Progenitor cell of endocrine pancreas (in vitro differentiated cells): ENCODE measurements around the gene AQP10. TPM values are rescaled to one million over a fixed set of nuclear protein-coding genes. Genes with fewer than 3 reads are reported as not detected.

ENCODE experiments used
- DNase-seq: peaks from one replicate; pipeline ENCODE4 v3.0.0; 2021; ENCODE audit warnings: low spot score; ENCODE audit not compliant: unreplicated experiment
- H3K27ac Mint-ChIP-seq: 2 replicates; pipeline ENCODE4 v1.8.0; 2021; ENCODE audit warnings: mild to moderate bottlenecking, moderate library complexity, mixed read lengths
- H3K27me3 Mint-ChIP-seq: 2 replicates; pipeline ENCODE4 v1.8.0; 2021; ENCODE audit warnings: mixed read lengths
- H3K36me3 Mint-ChIP-seq: 2 replicates; pipeline ENCODE4 v1.8.0; 2022; ENCODE audit warnings: mixed read lengths; ENCODE audit not compliant: insufficient read depth
- H3K4me1 Mint-ChIP-seq: 2 replicates; pipeline ENCODE4 v1.8.0; 2021; ENCODE audit warnings: low read depth, mixed read lengths
- H3K4me3 Mint-ChIP-seq: 2 replicates; pipeline ENCODE4 v1.8.0; 2021; ENCODE audit warnings: low read depth, mild to moderate bottlenecking, moderate library complexity, mixed read lengths
- H3K9me3 Mint-ChIP-seq: 2 replicates; pipeline ENCODE4 v1.8.0; 2021; ENCODE audit warnings: low read depth, mixed read lengths
- CTCF ChIP-seq: fragments of 200-600 bp; sonication (generic); IDR thresholded peaks from one replicate; pipeline ENCODE4 v1.5.0; 2021; ENCODE audit warnings: antibody characterized with exemption, mild to moderate bottlenecking; ENCODE audit not compliant: unreplicated experiment
- total RNA-seq: library from RNA; stranded (reverse); gene quantifications from 2 replicates; pipeline ENCODE4 v1.2.1, GENCODE V29; 2021

AQP10 gene
- total RNA-seq, 1 donor from 2014 or later: 0.96 TPM

GRCh38 chr1:154324669-154325582, 4.0 kb downstream of the AQP10 start, which contains the start of gene ATP8B2:
Gene ATP8B2 (plus strand): TSS chr1:154325525. CDS start chr1:154328142, 2,617 bp downstream.
- peak; percentile 80 for DNase-seq
- no peaks in the 10 kb centered on the region for H3K9me3 Mint-ChIP-seq
- TF ChIP-seq CTCF: peak; percentile 90
- peak within 1 kb of the TSS; percentile 93 for H3K4me3 Mint-ChIP-seq
- peaks cover 35% of the 10 kb centered on the region for H3K4me1 Mint-ChIP-seq
- no peaks in the 10 kb centered on the region for H3K36me3 Mint-ChIP-seq
- peak within 1 kb of the TSS; percentile 95 for H3K27ac Mint-ChIP-seq
- H3K27me3 Mint-ChIP-seq: peaks cover 7% of the 10 kb centered on the region

DNA sequence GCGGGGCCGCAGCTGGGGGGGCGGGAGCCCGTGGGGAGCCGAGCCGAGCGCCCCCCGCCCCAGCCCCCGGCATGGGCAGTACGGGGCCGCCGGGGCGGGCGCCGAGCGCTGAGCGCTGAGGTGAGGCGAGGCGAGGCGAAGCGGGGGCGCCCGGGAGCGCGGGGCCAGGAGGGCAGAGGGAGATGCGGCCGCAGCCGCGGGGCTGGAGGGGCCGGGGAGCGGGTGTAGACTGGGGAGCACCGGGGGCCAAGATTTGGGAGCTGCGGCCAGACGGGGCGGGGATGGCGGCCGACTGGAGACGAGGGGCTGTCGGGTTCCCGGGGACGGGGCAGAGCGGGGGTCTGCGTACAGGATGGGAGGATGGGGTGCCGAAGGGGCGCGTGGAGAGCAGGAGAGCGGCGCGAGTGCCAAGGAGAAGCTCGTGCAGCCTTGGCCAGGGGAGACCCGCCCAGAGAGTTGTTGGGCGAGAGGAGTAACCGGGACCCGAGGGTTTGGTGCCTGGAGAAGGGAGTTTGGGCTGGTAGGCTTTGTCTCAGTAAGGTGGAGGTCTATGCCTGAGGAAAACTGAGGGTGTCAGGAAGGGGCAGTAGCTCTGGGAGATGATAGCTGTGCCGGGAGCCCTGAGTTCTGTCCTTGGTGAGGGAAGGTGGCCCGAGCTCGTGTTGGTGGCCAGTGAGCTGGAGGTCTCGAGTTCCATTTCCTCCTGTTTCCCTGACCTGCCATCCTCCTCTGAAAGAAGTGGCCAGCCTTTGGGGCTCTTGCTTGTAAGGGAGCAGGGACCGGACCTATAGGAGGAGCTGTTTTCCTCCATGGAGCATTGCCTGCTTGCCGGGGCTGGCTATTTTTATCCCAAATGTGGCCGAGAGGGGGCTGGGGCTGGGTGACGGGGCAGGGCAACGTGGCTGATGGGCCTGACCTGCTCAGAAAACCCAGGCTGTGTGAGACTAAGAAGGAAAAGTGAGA, 5.0 kb downstream of the AQP10 start:
- Mint-ChIP-seq H3K9me3 (no peaks in the 10 kb centered on the region), H3K4me1 (peaks cover 32% of the 10 kb centered on the region), H3K27me3 (peaks cover 7% of the 10 kb centered on the region), H3K36me3 (no peaks in the 10 kb centered on the region), H3K27ac (peak overlapping the region; percentile 95), H3K4me3 (peak overlapping the region; percentile 88)
- TF ChIP-seq CTCF: peak; percentile 66
- peak; percentile 64 for DNase-seq

DNA sequence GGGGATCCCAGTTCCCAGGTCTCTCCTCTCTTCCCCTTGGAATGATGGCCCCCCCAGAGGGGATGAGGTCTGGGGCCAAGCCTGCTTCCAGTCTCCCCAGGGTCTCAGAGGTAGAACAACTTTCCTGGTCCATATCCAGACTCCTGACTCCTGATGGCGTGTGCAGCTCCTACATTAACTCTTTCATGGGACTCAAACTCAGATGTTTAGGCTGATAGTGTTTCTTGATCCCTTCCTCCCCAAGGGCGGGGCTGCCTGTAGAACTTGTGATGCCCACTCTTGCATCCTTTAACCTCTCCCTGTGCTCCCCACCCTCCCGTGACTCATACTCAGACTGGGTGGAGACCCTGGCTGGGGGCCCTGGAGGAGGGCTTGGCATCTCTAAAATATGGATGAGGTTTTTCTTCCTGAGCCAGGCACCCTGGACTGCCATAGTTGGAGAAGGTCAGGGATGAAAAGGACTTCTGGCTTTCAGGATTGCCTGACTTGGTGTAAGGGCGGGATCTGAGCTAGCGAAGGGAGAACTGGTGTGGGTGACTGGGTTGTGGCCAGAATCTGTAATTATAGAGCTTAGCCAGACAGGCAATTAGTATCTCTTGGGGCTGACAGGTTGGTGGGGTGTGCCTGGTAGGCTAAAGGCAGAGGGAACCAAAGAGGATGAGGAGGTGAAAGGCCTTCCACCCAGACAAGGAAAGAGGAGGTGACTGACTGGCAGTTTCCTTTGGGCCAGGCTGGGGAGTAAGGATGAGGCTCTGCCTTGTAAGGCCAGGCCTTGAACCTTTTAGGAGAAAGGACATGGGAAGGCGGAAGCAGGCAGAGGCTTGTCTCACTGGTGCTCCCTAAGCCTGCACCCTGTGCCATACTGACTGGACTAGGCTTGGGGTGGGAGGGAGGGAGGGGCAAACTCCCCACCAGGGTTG, 5.9 kb downstream of the AQP10 start:
- Mint-ChIP-seq H3K27ac (peak overlapping the region; percentile 95), H3K9me3 (no peaks in the 10 kb centered on the region), H3K4me1 (peaks cover 26% of the 10 kb centered on the region), H3K4me3 (peak overlapping the region; percentile 88), H3K36me3 (peaks cover 1% of the 10 kb centered on the region), H3K27me3 (peaks cover 7% of the 10 kb centered on the region)
- TF ChIP-seq CTCF: no peak
- no peak for DNase-seq

GRCh38 chr1:154327466-154328317, 6.8 kb downstream of the AQP10 start:
- Mint-ChIP-seq H3K9me3 (no peaks in the 10 kb centered on the region), H3K27ac (peak overlapping the region; percentile 67), H3K4me1 (peaks cover 26% of the 10 kb centered on the region), H3K36me3 (peaks cover 7% of the 10 kb centered on the region), H3K27me3 (peaks cover 7% of the 10 kb centered on the region), H3K4me3 (peak overlapping the region; percentile 60)
- DNase-seq: no peak
- no peak for TF ChIP-seq CTCF
